ENCODE data around the gene WSCD2.

WSCD2 gene

DNA sequence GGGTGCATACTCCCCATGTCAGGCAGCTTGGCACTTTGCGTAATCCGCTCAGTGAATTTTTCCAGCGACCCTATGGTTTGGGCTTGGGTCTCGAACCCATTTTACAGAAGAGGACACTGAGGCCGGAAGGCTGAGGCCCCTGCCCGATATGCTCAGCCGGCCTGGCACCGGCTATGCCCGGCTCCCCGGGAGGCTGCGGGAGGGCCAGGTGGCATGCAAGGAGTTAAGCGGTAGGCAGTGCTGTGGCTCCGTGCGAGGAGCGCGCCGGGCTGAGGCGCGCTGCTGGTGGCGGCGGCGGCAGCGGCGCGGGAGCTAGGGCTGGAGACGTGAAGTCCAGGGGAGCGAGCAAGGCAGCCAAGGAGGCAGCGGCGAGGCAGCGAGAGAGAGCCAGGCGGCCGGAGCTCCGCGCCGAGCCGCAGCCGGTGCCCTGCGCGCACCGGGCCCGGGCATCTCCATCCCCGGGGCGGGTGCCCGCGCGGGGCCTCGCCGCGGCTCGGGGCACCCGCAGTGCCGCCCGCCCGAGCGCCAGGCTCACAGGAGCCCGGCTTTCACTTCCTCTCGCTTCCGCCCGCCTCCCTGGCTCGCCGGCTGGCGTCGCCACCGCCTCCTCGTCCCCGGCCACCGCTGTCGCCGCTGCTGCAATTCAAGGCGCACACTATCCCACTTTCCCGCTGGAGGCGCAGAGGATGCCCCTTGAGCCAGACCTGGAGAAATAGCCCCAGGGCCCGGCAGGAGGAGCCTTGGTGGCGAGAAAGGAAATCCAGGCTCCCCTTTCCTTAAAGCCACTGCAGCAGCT is at the start of gene WSCD2:
Gene WSCD2 (plus strand): TSS at position 272 of the 796 bp plus-strand sequence. CDS start 66,545 bp downstream, outside the sequence.
- no peak for DNase-seq

DNA sequence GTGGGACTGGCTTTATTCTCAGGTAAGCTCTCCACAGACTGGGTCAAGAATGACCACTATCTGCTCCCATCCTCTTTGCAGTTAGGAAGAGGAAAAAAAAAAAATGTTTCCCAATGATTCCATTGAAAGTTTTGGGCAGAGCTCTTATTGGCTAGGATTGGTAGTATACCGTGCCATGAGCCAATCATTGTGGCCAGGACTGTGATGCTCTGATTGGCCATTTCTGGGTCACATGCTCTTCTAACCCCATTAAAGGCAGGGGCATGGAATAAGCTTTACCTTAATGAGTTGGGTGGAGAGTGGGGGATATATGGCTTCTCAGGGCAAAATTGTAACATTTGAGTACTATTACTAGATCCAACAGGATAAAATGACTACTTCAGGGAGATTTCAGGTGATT is 49.4 kb upstream of the WSCD2 start:
- no peak for DNase-seq

GRCh38 chr12:108080363-108080762 is 48.7 kb upstream of the WSCD2 start:
- DNase-seq = no peak

GRCh38 chr12:108082485-108082884 is 46.6 kb upstream of the WSCD2 start:
- DNase-seq = no peak

GRCh38 chr12:108087900-108088299 is 41.2 kb upstream of the WSCD2 start:
- DNase-seq = no peak

DNA sequence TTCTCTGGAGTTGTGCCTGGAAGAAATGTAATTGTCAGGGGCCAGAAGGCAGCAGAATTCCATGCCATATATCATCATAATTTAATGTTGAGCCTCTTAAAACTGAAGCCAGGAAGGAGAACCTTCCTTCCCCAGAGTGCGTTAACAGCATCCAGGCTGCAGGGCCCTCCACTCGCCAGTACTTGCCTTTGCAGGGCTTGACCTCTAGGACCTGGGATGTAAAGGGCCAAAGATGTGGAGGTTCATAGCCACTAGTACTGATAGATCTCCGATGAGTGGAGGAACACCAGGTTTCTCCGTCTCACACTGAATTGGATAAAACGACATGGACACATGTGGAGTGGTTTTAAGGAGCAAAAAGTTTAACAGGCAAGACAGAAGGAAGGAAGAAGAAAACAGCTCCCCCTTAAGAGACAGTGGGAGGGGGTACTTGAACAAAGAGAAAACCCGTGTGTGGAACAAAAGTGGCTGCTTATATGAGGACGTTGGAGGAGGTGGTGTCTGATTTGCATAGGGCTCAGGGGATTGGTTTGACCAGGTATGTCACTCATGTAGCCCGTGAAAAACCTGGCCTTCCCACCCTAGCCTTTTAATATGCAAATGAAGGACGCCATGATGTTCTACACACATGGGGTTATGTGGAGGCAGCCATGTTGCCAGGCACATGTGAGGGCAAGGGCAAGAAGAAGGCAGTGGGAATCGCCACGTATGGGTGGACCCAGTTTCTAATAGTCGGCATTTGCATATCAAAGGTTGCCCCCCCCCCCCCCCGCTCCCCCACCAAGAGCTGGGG is 38.8 kb upstream of the WSCD2 start:
- no peak for DNase-seq

- no peak for DNase-seq
Observed at GRCh38 chr12:108090932-108091678, 38.0 kb upstream of the WSCD2 start.

DNA sequence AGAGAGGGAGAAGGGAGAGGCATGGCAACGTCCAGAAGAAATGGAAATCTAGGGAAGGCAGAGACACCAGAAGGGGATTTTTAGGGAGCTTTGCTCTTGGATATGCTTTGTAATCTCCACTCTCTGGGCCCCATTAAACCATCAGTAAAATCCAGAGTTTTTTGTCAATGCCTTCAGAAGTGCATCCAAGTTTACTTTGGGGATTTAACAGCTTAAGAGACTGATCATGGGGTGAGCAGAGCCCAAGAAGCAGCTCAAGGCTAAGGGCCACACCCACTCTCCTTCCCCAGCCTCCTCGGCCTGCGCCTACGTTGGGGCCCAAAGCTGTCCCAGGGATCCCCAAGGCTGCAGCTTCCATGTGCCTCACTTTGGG is 37.4 kb upstream of the WSCD2 start:
- no peak for DNase-seq

DNA sequence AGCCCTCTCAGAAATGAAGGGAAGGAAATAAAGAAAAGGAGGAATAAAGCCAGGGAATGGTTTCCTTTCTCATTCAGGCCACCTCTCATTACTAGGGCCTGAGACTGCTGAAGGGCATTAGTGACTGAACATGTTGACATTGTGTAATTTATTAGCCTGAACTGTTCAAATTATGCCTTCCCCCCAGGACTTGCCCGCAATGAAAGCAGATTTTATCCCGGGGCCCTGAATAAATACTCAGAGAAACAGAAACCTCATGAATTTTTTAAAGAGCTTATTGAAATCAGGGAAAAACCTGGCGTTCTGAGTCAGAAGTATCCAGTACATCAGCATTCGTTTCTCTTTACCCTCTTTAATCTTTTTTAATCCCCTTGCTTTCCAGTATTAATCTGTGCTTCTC is 35.9 kb upstream of the WSCD2 start:
- DNase-seq = no peak

DNA sequence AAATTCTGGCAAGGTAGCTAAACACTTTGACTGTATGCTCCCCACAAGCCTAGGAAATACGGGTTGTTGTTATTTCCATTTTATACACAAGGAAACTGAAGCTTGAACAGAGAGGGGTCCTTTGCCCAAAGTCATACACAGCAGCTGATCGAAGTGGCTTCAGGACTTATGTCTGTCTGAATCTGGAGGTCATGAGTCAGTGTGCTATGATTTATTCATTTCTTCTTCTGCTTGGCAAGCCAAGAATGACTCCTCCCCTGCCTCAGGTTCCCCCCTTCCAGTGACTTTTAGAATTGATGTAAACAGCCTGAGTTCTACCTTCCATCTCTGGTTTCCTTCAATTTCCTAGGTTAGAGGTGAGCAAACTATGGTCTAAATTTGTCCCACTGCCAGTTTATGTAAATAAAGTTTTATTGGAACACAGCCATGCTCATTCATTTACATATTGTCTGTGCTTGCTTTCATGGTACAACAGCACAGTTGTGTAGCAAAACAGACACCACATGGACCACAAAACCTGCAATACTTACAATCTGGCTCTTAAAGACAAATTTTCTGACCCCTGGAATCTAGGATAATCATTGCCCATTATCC is 34.9 kb upstream of the WSCD2 start:
- no peak for DNase-seq

DNA sequence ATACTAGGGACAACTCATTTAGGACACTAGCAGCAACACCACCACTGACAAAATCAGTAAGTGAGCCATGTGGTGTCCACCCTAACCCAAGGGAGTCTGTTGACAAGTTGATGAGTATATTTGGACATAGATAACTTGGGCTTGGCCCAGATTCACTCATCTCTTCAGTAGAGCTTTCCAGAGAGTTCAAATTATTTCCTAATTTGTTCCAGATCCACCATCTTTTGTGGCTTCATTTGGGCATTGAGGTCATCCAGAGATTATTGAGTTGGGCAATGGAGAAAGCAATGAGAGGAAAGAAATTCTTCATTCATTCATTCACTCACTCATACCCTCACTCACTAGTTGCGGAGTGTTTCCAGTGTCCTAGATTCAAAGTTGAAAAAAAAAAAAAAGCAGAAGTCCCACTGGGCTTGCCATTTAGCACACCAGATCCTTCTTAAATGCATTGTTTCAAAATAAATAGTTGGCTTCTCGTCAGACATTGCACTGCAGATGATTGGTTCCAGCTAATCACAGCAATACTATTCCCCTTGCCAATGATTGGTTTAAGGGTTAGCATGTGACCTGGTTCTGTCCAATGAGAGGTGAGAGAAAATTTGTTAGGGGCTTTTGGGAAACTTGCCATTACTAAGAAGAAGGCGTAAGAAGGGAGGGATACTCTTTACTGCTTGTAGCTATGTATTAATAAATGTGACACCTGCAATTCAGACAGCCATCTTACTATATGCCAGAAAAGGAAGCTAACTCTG is 31.8 kb upstream of the WSCD2 start:
- no peak for DNase-seq

- DNase-seq = no peak
Observed at GRCh38 chr12:108098374-108098773, 30.7 kb upstream of the WSCD2 start.

DNA sequence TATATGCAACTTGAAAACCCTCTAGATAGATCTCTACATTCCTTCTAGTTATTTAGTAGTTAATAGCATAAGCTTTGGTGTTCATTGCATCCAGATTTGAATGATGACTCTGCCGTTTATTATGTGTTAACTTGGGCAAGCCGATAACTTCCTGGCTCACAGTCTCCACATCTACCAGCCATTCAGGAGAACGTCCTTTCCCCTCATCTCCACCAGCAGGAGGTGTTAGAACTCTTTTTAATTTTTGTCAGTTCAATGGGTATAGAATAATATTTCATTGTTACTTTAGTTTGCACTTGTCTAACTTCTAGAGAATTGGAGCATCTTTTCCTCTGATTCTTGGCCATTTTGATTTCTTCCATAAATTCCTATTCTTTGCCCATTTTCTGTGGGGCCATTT is 30.0 kb upstream of the WSCD2 start:
- DNase-seq = no peak

DNA sequence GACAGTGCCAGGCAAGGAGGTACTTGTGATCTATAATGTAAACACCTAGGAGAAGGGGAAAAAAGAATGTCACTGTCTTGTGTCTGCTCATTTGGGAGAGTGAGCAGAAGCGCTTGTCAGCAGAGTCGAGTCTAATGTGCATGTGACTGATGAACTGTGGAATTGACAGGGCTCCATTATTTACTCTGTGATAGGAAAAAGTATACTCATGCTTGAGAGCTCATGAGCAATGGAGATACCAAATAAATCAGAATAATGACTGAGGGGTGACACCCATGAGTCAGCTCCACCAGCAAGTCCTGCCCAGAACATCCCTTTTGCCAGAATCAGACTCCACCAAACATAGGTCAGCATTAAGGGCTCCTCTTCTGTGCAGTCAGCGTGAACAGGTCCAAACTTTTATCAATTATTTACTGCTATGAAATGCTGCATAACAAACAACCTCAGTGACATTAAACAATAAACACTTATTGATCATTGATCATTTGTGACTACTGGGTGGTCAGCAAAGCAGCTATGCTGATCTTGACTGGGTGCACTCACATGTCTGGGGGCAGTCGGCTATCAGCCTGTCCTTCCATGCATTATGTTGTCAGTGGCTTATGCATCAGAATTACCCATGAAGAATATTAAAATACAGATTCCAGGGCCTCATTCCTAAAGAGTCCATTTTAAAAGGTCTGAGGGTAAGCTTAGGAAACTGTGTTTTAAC is 29.2 kb upstream of the WSCD2 start:
- DNase-seq = no peak

DNA sequence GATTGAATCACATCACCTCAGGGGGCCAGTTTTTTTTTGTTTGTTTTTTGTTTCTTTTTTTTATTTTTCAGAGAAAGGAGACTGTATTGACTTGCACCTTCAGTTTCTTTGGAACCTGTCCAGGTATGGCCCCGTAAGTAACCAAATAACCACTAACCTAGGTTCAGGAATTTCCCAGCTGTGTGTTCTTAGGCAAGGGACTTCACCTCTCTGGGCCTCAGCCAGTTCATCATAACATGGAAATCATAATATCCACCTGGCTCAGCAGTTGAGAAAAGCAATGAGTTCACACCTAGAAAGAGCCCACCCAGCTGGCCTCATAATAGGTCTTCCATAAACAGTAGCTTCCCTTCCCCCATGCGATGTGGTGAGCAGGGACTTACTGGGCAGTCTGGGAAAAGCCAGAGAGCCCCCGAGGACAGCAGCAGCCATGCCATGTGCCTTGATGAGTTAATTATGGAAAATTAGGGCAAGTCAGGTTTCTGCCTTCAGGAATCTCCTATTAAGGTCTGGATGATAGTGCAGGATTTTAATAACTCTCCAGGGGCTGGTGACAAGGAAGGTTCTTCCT is 27.4 kb upstream of the WSCD2 start:
- DNase-seq = no peak

DNA sequence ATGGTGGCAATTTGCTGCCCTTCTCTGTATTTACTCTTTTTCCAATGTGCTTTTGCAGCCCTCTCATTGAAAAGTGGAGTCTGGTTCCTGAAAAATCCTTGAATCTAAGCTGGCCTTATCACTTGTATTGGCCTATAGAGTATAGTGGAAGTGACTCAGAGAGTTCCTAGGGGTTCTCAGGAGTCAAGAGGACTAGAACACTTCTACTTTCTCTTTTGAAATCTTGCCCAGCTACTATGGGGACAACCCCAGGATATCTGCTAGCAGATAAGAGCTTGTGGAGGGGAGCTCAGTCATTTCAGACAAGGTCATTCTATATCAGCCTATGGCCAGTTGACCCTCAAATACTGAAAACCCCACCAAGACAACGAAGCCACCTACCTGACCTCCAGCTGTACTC is 26.7 kb upstream of the WSCD2 start:
- no peak for DNase-seq

DNA sequence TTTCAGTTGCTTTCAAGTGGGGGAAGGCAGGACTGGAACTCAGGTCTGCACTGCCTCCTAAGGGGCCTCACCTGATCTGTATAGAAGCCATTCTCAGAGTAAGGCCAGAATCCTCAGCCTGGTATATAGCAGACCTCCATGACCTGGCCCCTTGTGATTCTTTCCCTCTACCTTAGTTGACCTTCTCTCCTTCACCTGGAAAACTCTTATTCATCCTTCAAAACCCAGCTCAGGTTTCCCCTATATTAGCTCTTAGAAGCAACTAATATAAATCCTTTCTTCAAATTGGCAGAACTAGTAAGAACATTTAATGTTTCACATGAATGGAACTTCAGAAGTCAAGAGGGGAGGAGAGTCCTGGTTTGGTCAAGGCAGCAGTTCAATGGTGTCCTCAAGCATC is 26.0 kb upstream of the WSCD2 start:
- no peak for DNase-seq

DNA sequence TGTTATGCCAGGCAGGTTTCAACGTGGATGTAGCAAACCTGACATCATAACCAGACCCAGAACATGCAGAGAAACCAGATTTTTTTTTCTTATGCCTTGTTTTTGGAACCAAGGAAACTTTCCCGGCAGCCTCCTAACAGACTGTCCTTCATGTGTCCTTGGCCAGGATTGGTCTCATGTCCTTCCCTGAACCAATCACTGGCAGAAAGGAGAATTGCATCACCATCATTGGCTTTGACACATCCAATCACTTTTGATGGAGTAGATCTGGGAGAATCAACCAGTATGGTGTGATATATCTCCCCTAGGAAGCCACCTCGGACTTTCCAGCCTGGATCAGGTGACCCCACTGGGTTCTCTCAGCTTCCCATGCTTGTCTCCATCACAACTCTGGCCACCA is 25.6 kb upstream of the WSCD2 start:
- DNase-seq = no peak

DNA sequence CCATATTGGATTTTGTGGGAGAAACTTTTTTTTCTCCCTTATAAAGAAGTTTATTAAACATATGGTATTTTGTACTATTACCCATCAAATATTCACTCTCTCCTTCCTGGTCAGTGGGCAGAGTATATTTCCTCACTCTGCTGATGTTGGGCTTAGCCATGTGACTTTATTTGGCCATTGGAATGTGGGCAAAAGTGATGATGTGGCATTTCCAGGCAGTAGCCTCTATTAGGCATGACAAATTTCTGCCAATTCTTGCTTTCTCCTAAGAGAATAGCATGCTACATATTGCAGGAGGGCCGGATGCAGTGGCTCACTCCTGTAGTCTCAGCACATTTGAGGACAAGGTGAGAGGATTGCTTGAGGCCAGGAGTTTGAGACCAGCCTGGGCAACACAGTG is 24.4 kb upstream of the WSCD2 start:
- DNase-seq = no peak

DNA sequence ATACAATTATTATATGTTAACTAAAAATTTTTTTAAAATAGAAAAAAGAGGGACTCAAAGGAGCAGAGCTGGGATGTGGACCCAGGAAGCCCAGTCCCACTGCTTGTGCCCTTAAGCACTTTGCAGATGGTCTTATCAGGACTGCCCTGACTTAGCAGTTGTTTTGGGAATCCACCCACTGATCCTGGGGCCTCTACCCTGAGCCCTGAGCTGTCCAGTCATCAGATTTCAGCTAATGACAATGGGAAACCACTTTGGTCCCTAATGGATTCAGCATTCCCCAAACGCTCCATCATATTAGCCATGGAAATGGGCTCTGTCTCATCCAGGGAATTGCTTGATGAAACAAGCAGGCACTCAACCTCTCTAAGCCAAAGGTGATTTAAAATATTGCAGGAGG is 22.5 kb upstream of the WSCD2 start:
- DNase-seq = no peak

- DNase-seq = no peak
Observed at GRCh38 chr12:108107293-108107692, 21.8 kb upstream of the WSCD2 start.

DNA sequence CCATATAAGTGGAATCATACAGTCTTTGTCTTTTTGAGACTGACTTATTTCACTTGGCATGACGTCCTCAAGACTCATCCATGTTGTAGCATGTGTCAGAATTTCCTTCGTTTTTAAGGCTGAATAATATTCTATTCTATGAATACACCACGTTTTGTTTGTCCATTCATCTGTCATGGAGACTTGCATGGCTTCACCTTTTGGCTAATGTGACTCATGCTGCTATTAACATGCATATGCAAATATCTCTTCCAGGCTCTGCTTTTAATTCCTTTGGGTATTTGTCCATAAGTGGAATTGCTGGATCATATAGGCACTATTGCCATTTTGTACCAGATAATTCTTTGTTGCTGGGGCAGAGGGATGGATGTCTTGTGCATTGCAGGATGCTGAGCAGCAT is 19.6 kb upstream of the WSCD2 start:
- no peak for DNase-seq

Data from KG1 (cell line).